Adrenal gland (tissue), 12 donors: ENCODE data around the gene PAQR8. TPM values are rescaled to one million over a fixed set of nuclear protein-coding genes. Genes with fewer than 3 reads are reported as not detected.

Experiments used
- DNase-seq, 7 donors: peaks; one replicate each; pipeline ENCODE4 v3.0.0-alpha.2; 2019 to 2020
- H3K27ac ChIP-seq, 5 donors: fragments of 200-600 bp; sonication (generic) in 4 of 5; 1 replicate in 3 of 5; 2 replicates in 2 of 5; pipeline versions ENCODE4 v1.5.1 to v1.8.0; 2016 to 2020; ENCODE audit warnings: mild to moderate bottlenecking in 1 of 5
- H3K27me3 ChIP-seq: fragments of 200-600 bp; 2 replicates; pipeline ENCODE4 v1.8.0; 2021
- H3K36me3 ChIP-seq, 2 donors: fragments of 200-600 bp; replicated peaks in 1 of 2; 1 replicate in 1 of 2; 2 replicates in 1 of 2; pipeline versions ENCODE4 v1.5.1 to v1.8.0; 2018 to 2022
- H3K4me1 ChIP-seq, 2 donors: fragments of 200-600 bp; replicated peaks in 1 of 2; 1 replicate in 1 of 2; 2 replicates in 1 of 2; pipeline versions ENCODE4 v1.5.1 to v1.8.0; 2018 to 2021
- H3K4me3 ChIP-seq, 4 donors: fragments of 200-600 bp; sonication (generic) in 3 of 4; one replicate each; pipeline ENCODE4 v1.5.1; 2016 to 2018
- H3K9me3 ChIP-seq, 3 donors: fragments of 200-600 bp; sonication (generic) in 1 of 3; replicated peaks in 1 of 3; 1 replicate in 2 of 3; 2 replicates in 1 of 3; pipeline versions ENCODE4 v1.5.1 to v1.8.0; 2016 to 2021
- POLR2A ChIP-seq, 2 donors: fragments of 450-650 bp; IDR thresholded peaks; one replicate each; pipeline ENCODE4 v1.6.1; 2017; ENCODE audit warnings: antibody characterized with exemption in 2 of 2, mild to moderate bottlenecking in 2 of 2, moderate library complexity in 1 of 2
- WGBS, 4 donors: extraction: QIAGEN DNeasy Blood & Tissue Kit in 2 of 4; methylation state at CpG; one replicate each; pipeline versions ENCODE4 v1.1.5 to v1.1.7; 2013 to 2017; 5-methylcytosine and 5-hydroxymethylcytosine counted together
- intact Hi-C, 2 donors: fragments of 100-400 bp; cut with DNase I; formaldehyde crosslinking; loops; one replicate each; pipeline versions ENCODE4 v1.14.1 to v1.15.0; 2022 to 2023
- polyA plus RNA-seq, 3 donors: library from polyadenylated mRNA; stranded (reverse); fragments of 200-250 nt in 2 of 3; fragments of 350-450 nt in 1 of 3; fragmentation: Illumina TruSeq in 1 of 3; extraction: RNeasy Lipid Tissue Mini Kit (QIAGEN cat#74804) in 1 of 3; gene quantifications; one replicate each; pipeline ENCODE4 v1.2.3, GENCODE V29; 2013 to 2014
- total RNA-seq, 9 donors: library from RNA; depleted of rRNA in 4 of 9; stranded (reverse); fragments of >200 nt in 4 of 9; fragments of 120-200 nt in 1 of 9; fragmentation: NEBNext Ultra II Directional in 1 of 9; extraction: Animal tissue kit (Norgen Biotek cat#: 25700) in 1 of 9; gene quantifications; one replicate each; pipeline versions ENCODE4 v1.1.0 to v1.2.4, GENCODE V29; 2013 to 2023
- TF ChIP-seq, protein P1 (sequence below), 6 experiments: fragments of 450-650 bp in 4 of 6; fragments of 200-600 bp in 2 of 6; sonication (generic) in 1 of 6; IDR thresholded peaks; 1 replicate in 5 of 6; 2 replicates in 1 of 6; pipeline versions ENCODE4 v1.5.1 to v1.8.0; 2016 to 2021; ENCODE audit warnings: antibody characterized with exemption in 6 of 6, mild to moderate bottlenecking in 2 of 6, moderate library complexity in 1 of 6
- donor health status: healthy with polysubstance abuse.
- donor health status: Bipolar disorder and iron deficiency.
- donor health status: DM: yes; HTN: yes; CAD: no.
- donor health status: DM: no; HTN: no; CAD: no.
- donor health status: DM: no; HTN: no; CAD: no.
- donor health status: DM: yes; HTN: yes; CAD: no.

PAQR8 gene
- total and polyA plus RNA-seq, 12 donors: 2.3 to 17.1 (median 6.2) TPM

DNA sequence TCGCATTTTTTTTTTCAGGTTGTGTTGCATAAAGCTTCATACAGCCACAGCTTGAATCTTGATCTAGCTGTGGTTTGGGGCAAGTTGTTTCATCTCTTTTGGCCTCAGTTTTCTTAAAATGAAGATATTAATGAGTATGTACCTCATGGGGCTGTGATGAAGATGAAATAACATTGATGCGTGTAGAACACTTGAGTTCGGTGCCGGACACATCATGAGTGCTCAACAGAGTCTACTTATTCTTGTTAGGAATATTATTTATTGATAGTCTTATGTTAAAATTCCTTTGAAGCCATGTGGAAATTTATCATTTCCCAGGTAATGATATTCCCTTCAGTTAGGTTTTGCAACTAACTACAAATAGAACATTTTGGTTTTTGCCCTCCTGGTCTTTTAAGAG lies 3.4 kb downstream of the PAQR8 start:
- Histone ChIP-seq H3K27ac (no peak overlapping the region), H3K4me1 (peaks cover 8 to 15% of the 10 kb centered on the region in 2 donors), H3K4me3 (no peak overlapping the region), H3K9me3 (no peaks in the 10 kb centered on the region), H3K27me3 (no peaks in the 10 kb centered on the region), H3K36me3 (no peaks in the 10 kb centered on the region)
- WGBS, 4 donors: 89 to 94% (median 92%) methylated on average over 4 of the region's 4 CpGs
- DNase-seq: no peak
- no peak for TF ChIP-seq POLR2A (IDR thresholded peaks at IDR 0.05)
- TF ChIP-seq, protein P1, sequence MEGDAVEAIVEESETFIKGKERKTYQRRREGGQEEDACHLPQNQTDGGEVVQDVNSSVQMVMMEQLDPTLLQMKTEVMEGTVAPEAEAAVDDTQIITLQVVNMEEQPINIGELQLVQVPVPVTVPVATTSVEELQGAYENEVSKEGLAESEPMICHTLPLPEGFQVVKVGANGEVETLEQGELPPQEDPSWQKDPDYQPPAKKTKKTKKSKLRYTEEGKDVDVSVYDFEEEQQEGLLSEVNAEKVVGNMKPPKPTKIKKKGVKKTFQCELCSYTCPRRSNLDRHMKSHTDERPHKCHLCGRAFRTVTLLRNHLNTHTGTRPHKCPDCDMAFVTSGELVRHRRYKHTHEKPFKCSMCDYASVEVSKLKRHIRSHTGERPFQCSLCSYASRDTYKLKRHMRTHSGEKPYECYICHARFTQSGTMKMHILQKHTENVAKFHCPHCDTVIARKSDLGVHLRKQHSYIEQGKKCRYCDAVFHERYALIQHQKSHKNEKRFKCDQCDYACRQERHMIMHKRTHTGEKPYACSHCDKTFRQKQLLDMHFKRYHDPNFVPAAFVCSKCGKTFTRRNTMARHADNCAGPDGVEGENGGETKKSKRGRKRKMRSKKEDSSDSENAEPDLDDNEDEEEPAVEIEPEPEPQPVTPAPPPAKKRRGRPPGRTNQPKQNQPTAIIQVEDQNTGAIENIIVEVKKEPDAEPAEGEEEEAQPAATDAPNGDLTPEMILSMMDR (IDR thresholded peaks at IDR 0.05): no peak
- intact Hi-C loops: no loop called here

DNA sequence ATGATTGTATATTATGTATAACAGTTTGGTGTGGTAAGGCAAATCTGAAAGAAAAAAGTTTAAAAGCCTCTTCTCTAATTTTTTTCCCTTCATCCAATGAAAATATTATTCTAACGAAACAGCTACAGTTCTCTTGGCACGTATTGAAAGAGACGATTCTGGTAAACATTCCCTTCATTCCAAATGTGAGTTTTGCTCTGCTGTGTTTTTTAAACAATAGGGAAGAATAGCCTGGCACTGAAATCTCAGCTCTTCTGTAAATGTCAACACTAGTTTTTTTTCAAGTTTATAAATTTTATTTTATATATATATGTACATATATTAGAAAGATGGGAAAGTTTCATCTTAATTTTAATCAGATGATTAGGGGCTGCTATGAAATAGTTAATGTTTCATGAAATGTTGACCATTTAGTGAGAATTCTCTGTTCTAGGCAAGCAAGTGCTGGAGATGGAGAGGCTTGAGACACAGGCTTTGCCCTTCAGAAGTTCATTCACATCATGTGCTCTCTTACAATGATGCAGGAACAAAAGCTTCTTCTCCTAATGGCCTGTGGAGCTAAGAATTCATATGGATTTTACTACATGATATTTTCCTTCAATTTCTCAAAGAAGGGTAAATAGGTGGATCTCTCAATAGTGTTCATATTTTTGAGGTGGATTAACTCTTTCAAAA lies 4.1 kb downstream of the PAQR8 start:
- WGBS, 4 donors: 53 to 64% (median 61%) methylated on average over 3 of the region's 3 CpGs
- Histone ChIP-seq H3K9me3 (no peaks in the 10 kb centered on the region), H3K36me3 (no peaks in the 10 kb centered on the region), H3K4me1 (peaks cover 8 to 15% of the 10 kb centered on the region in 2 donors), H3K27ac (no peak overlapping the region), H3K27me3 (no peaks in the 10 kb centered on the region), H3K4me3 (no peak overlapping the region)
- TF ChIP-seq POLR2A (IDR thresholded peaks at IDR 0.05): no peak
- TF ChIP-seq, protein P1 (IDR thresholded peaks at IDR 0.05): no peak
- intact Hi-C loops: no loop called here
- no peak for DNase-seq

DNA sequence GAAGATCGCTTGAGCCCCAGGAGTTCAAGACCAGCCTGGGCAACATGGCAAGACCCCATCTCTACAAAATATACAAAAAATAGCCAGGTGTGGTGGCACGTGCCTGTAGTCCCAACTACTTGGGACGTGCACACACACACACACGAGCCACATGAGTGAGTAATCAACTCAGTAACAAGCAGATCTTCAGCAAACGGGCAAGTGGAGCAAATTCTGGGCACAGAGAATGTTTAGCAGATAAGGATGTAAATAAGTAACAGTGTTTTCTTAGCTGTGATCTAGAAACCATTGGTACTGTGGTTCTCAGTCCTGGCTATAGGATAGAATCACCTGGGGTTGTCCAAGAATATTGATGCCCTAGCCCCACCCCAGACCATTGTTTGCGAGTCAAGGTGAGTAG lies 6.1 kb downstream of the PAQR8 start:
- intact Hi-C loops: no loop called here
- peaks cover 0 to 13% of the 10 kb centered on the region in 2 donors for H3K4me1 ChIP-seq
- H3K9me3 ChIP-seq: no peaks in the 10 kb centered on the region
- H3K27ac ChIP-seq: no peak overlapping the region
- DNase-seq: no peak
- no peaks in the 10 kb centered on the region for H3K27me3 ChIP-seq
- no peaks in the 10 kb centered on the region for H3K36me3 ChIP-seq
- WGBS, 4 donors: 87 to 95% (median 94%) methylated on average over 6 of the region's 6 CpGs
- H3K4me3 ChIP-seq: no peak overlapping the region
- TF ChIP-seq, protein P1 (IDR thresholded peaks at IDR 0.05): no peak
- no peak for TF ChIP-seq POLR2A (IDR thresholded peaks at IDR 0.05)

DNA sequence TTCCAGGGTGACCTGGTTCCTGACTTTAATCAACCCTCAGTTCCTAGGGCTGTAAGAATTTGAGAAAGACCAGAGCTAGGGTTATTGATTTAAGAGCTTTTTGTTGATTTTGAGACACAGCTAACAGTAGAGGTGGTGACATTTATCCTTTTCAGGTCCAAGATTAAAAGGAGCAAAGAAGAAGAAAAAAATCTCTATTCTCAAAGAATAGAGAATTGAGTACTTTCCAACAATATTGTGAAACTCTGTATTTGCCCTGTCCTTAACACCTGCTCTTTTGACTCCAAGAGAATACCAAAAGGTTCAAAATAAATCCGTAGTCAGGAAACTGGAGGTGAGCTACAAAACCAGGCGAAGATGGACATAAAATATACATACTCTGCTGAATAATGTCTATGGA lies 7.3 kb downstream of the PAQR8 start:
- Histone ChIP-seq H3K27me3 (no peaks in the 10 kb centered on the region), H3K27ac (no peak overlapping the region), H3K4me1 (peaks cover 0 to 2% of the 10 kb centered on the region in 2 donors), H3K9me3 (no peaks in the 10 kb centered on the region), H3K36me3 (no peaks in the 10 kb centered on the region), H3K4me3 (no peak overlapping the region)
- intact Hi-C loops: no loop called here
- TF ChIP-seq POLR2A (IDR thresholded peaks at IDR 0.05): no peak
- TF ChIP-seq, protein P1 (IDR thresholded peaks at IDR 0.05): no peak
- DNase-seq: no peak
- 87 to 92% (median 91%) methylated on average over 2 of the region's 2 CpGs for WGBS, 4 donors
